Progenitor cell of endocrine pancreas (in vitro differentiated cells): ENCODE measurements around the gene PRM3. TPM values are rescaled to one million over a fixed set of nuclear protein-coding genes. Genes with fewer than 3 reads are reported as not detected.

Experiments used
- DNase-seq: peaks from one replicate; pipeline ENCODE4 v3.0.0; 2021; ENCODE audit warnings: low spot score; ENCODE audit not compliant: unreplicated experiment
- H3K27ac Mint-ChIP-seq: 2 replicates; pipeline ENCODE4 v1.8.0; 2021; ENCODE audit warnings: mild to moderate bottlenecking, moderate library complexity, mixed read lengths
- H3K27me3 Mint-ChIP-seq: 2 replicates; pipeline ENCODE4 v1.8.0; 2021; ENCODE audit warnings: mixed read lengths
- H3K36me3 Mint-ChIP-seq: 2 replicates; pipeline ENCODE4 v1.8.0; 2022; ENCODE audit warnings: mixed read lengths; ENCODE audit not compliant: insufficient read depth
- H3K4me1 Mint-ChIP-seq: 2 replicates; pipeline ENCODE4 v1.8.0; 2021; ENCODE audit warnings: low read depth, mixed read lengths
- H3K4me3 Mint-ChIP-seq: 2 replicates; pipeline ENCODE4 v1.8.0; 2021; ENCODE audit warnings: low read depth, mild to moderate bottlenecking, moderate library complexity, mixed read lengths
- H3K9me3 Mint-ChIP-seq: 2 replicates; pipeline ENCODE4 v1.8.0; 2021; ENCODE audit warnings: low read depth, mixed read lengths
- total RNA-seq: library from RNA; stranded (reverse); gene quantifications from 2 replicates; pipeline ENCODE4 v1.2.1, GENCODE V29; 2021
- TF ChIP-seq, protein P1 (sequence below): fragments of 200-600 bp; sonication (generic); IDR thresholded peaks from one replicate; pipeline ENCODE4 v1.5.0; 2021; ENCODE audit warnings: antibody characterized with exemption, mild to moderate bottlenecking; ENCODE audit not compliant: unreplicated experiment

The PRM3 gene
- total RNA-seq, 1 donor from 2014 or later, result not detected

DNA sequence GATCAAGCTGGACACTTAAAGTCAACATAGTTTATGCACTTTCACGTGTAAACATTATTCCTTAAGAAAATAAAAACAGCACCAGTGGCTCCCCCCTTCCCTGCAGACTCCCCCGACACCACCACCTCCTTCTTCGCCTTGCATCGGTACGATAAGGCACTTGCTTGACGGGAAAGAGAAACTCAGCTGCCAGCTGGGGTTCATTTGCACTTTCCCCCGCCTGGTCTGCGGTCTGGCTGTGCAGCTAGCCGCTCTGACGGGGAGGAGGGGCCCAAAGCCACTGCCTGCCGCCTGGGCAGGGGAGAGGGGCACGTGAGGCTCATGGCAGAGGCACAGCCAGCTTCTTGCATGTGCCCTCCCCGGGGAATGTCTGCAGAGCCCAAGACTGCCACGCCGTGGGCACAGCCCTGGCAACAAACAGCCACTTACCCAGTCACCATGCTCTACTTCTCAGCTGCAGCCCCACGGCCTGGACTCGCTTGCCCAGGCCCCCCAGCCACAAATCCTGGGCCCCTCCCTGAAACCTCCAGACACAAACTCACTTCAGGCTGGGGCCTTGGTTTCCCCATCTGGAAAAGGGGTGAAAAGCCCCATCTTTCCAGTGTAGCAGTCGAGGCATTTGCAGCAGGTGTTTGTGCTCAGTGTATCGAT lies 24.2 kb upstream of the PRM3 start:
- Mint-ChIP-seq H3K4me3 (no peak overlapping the region), H3K4me1 (peaks cover 25% of the 10 kb centered on the region), H3K27me3 (no peaks in the 10 kb centered on the region), H3K9me3 (no peaks in the 10 kb centered on the region), H3K36me3 (no peaks in the 10 kb centered on the region), H3K27ac (no peak overlapping the region)
- TF ChIP-seq, protein P1, sequence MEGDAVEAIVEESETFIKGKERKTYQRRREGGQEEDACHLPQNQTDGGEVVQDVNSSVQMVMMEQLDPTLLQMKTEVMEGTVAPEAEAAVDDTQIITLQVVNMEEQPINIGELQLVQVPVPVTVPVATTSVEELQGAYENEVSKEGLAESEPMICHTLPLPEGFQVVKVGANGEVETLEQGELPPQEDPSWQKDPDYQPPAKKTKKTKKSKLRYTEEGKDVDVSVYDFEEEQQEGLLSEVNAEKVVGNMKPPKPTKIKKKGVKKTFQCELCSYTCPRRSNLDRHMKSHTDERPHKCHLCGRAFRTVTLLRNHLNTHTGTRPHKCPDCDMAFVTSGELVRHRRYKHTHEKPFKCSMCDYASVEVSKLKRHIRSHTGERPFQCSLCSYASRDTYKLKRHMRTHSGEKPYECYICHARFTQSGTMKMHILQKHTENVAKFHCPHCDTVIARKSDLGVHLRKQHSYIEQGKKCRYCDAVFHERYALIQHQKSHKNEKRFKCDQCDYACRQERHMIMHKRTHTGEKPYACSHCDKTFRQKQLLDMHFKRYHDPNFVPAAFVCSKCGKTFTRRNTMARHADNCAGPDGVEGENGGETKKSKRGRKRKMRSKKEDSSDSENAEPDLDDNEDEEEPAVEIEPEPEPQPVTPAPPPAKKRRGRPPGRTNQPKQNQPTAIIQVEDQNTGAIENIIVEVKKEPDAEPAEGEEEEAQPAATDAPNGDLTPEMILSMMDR, result no peak
- DNase-seq, result peak; percentile 26

DNA sequence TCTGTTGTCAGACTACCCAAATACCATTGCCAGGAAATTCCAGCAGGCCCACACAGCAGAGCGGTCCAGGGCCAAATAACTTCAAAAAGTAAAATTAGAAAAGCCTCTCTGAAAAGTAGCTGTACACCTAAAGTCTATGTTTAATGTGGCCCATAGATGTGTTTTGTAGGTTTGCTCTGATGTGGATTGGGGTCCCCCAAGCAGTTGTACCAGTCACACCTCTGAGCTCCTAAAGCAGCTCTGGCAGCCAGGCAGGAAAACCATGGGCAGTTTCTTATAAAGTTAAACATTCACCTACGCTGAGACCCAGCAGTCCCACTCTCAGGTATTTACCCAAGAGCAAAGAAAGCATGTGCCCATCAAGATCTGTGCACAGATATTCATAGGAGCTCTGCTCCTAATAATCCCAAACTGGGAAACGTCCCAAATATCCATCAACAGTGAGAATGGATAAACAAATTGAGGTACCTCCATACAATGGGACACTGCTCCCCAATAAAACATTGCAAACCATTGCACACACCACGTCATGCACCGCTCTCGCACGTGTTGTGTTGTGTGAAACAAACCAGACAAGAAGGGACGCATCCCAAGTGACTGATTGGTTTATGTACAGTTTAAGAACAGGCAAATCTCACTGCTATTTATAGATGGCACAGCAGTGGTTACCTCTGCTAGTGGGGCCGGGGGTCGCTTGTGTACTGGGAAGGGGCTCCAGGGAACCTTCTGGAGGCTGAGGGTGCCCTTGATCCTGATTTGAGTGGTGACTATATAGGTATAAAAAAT lies 23.5 kb upstream of the PRM3 start:
- Mint-ChIP-seq H3K27me3 (no peaks in the 10 kb centered on the region), H3K4me1 (peaks cover 26% of the 10 kb centered on the region), H3K27ac (peak overlapping the region; percentile 81), H3K4me3 (no peak overlapping the region), H3K9me3 (no peaks in the 10 kb centered on the region), H3K36me3 (no peaks in the 10 kb centered on the region)
- TF ChIP-seq, protein P1, result no peak
- DNase-seq, result no peak

- Mint-ChIP-seq H3K4me3 (no peak overlapping the region), H3K36me3 (no peaks in the 10 kb centered on the region), H3K9me3 (no peaks in the 10 kb centered on the region), H3K27ac (peak overlapping the region; percentile 81), H3K27me3 (no peaks in the 10 kb centered on the region), H3K4me1 (peaks cover 27% of the 10 kb centered on the region)
- TF ChIP-seq, protein P1, result no peak
- DNase-seq, result no peak
Measured at GRCh38 chr16:11296351-11296705, 22.9 kb upstream of the PRM3 start.

GRCh38 chr16:11295672-11296071 lies 22.2 kb upstream of the PRM3 start:
- Mint-ChIP-seq H3K4me3 (no peak overlapping the region), H3K9me3 (no peaks in the 10 kb centered on the region), H3K36me3 (no peaks in the 10 kb centered on the region), H3K27ac (no peak overlapping the region), H3K27me3 (no peaks in the 10 kb centered on the region), H3K4me1 (peaks cover 28% of the 10 kb centered on the region)
- no peak for DNase-seq
- TF ChIP-seq, protein P1, result no peak

DNA sequence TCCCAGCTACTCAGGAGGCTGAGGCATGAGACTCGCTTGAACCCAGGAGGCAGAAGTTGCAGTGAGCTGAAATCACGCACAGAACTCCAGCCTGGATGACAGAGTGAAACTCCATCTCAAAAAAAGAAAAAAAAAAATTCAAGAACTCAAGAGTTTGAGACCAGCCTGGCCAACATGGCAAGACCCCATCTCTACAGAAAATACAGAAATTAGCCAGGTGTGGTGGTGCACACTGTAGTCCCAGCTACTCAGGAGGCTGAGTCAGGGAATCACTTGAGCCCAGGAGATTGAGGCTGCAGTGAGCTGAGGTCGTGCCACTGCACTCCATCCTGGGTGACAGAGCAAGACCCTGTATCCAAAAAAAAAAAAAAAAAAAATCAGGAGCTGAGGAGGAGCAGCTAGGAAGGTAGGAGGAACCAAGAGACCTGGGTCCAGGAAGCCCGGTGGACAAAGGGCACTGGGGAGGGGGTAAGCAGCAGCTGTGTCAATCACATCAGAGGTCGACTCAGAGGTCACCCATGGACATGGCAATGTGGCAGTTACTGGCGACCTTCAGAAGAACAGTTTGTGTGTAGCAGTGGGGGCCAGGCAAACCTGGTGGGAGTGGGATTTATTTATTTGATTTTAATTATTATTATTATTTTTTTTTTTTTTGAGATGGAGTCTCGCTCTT lies 18.8 kb upstream of the PRM3 start:
- TF ChIP-seq, protein P1, result no peak
- Mint-ChIP-seq H3K27me3 (no peaks in the 10 kb centered on the region), H3K4me1 (peaks cover 19% of the 10 kb centered on the region), H3K4me3 (no peak overlapping the region), H3K27ac (no peak overlapping the region), H3K36me3 (no peaks in the 10 kb centered on the region), H3K9me3 (no peaks in the 10 kb centered on the region)
- no peak for DNase-seq
